MM.1S (cell line): ENCODE data around the gene XRCC4.

Source experiments
- DNase-seq: peaks from one replicate; pipeline ENCODE4 v3.0.0-alpha.2; 2015
- H2AFZ ChIP-seq: fragments of 300-600 bp; sonication (generic); 2 replicates; pipeline ENCODE4 v1.6.0; 2016; ENCODE audit warnings: antibody characterized with exemption, low read length
- H3F3A ChIP-seq: fragments of 300-600 bp; sonication (generic); 2 replicates; pipeline ENCODE4 v1.6.1; 2016; ENCODE audit warnings: mild to moderate bottlenecking, antibody characterized with exemption, low read length, moderate library complexity, mixed read lengths; ENCODE audit not compliant: insufficient read depth
- H3K27ac ChIP-seq: fragments of 300-600 bp; sonication (generic); 2 replicates; pipeline ENCODE4 v1.5.1; 2016; ENCODE audit warnings: mild to moderate bottlenecking, low read length
- H3K27me3 ChIP-seq: fragments of 300-600 bp; sonication (generic); replicated peaks from 2 replicates; pipeline ENCODE4 v1.6.0; 2016; ENCODE audit warnings: low read length; ENCODE audit not compliant: insufficient read depth
- H3K36me3 ChIP-seq: fragments of 300-600 bp; sonication (generic); replicated peaks from 2 replicates; pipeline ENCODE4 v1.6.1; 2016; ENCODE audit warnings: mild to moderate bottlenecking, low read length, mixed read lengths; ENCODE audit not compliant: insufficient read depth
- H3K4me1 ChIP-seq: fragments of 300-600 bp; sonication (generic); 2 replicates; pipeline ENCODE4 v1.6.1; 2016; ENCODE audit warnings: low read length, mixed read lengths
- H3K4me2 ChIP-seq: fragments of 300-600 bp; sonication (generic); 2 replicates; pipeline ENCODE4 v1.6.0; 2016; ENCODE audit warnings: low read depth, low read length
- H3K4me3 ChIP-seq: fragments of 300-600 bp; sonication (generic); 2 replicates; pipeline ENCODE4 v1.5.1; 2016; ENCODE audit warnings: low read length, mixed read lengths
- H3K79me2 ChIP-seq: fragments of 300-600 bp; sonication (generic); 2 replicates; pipeline ENCODE4 v1.6.1; 2016; ENCODE audit warnings: mixed run types, low read length, mixed read lengths
- H3K9ac ChIP-seq: fragments of 300-600 bp; sonication (generic); 2 replicates; pipeline ENCODE4 v1.6.1; 2016; ENCODE audit warnings: low read length, mixed read lengths
- H3K9me2 ChIP-seq: fragments of 300-600 bp; sonication (generic); replicated peaks from 2 replicates; pipeline ENCODE4 v1.6.1; 2016; ENCODE audit warnings: mild to moderate bottlenecking, low read length, mixed read lengths; ENCODE audit not compliant: insufficient read depth
- H3K9me3 ChIP-seq: fragments of 300-600 bp; sonication (generic); replicated peaks from 2 replicates; pipeline ENCODE4 v1.6.1; 2016; ENCODE audit warnings: mild to moderate bottlenecking, low read length, mixed read lengths; ENCODE audit not compliant: insufficient read depth
- H4K20me1 ChIP-seq: fragments of 300-600 bp; sonication (generic); 2 replicates; pipeline ENCODE4 v1.6.1; 2016; ENCODE audit warnings: mild to moderate bottlenecking, low read length, moderate library complexity, mixed read lengths; ENCODE audit not compliant: insufficient read depth
- EZH2 ChIP-seq: fragments of 300-600 bp; sonication (generic); optimal IDR thresholded peaks from 2 replicates; pipeline ENCODE3; 2017; ENCODE audit warnings: low read depth, mild to moderate bottlenecking, antibody characterized with exemption, low read length, mixed read lengths
- EZH2phosphoT487 ChIP-seq: fragments of 300-600 bp; sonication (generic); IDR thresholded peaks from 2 replicates; pipeline ENCODE4 v1.6.1; 2018; ENCODE audit warnings: antibody characterized with exemption, low read length
- TF ChIP-seq, protein P1 (sequence below): fragments of 300-600 bp; sonication (generic); IDR thresholded peaks from 2 replicates; pipeline ENCODE4 v1.5.1; 2016; ENCODE audit warnings: antibody characterized with exemption, low read length, mixed read lengths

XRCC4 gene

DNA sequence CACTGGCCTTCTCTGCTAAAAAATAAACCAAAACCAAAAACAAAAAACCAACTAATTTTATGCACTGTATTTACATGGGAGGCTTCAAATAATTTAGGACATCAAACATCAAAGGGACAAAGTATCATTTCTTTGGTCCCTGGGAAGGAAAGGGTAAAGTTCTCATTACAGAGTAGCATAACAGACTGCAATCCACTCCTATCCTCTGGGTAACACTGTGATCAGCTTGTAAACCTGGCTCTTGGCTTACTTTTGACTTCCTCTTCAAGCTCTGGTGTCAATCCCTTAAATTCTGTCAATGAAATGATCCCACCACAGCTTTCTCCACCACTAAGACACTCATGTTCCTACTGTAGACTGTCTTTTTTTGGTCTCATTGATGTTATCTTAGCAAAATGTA lies 324.4 kb downstream of the XRCC4 start:
- H3K27ac ChIP-seq: no peak overlapping the region
- H3K4me3 ChIP-seq: no peak overlapping the region
- no peak overlapping the region for H2AFZ ChIP-seq
- no peak for DNase-seq
- H3K9me3 ChIP-seq: no peaks in the 10 kb centered on the region
- no peaks in the 10 kb centered on the region for H4K20me1 ChIP-seq
- H3K9me2 ChIP-seq: no peaks in the 10 kb centered on the region
- no peak overlapping the region for H3K4me2 ChIP-seq
- H3K36me3 ChIP-seq: no peaks in the 10 kb centered on the region
- TF ChIP-seq EZH2phosphoT487: no peak
- no peak for TF ChIP-seq EZH2
- TF ChIP-seq, protein P1, sequence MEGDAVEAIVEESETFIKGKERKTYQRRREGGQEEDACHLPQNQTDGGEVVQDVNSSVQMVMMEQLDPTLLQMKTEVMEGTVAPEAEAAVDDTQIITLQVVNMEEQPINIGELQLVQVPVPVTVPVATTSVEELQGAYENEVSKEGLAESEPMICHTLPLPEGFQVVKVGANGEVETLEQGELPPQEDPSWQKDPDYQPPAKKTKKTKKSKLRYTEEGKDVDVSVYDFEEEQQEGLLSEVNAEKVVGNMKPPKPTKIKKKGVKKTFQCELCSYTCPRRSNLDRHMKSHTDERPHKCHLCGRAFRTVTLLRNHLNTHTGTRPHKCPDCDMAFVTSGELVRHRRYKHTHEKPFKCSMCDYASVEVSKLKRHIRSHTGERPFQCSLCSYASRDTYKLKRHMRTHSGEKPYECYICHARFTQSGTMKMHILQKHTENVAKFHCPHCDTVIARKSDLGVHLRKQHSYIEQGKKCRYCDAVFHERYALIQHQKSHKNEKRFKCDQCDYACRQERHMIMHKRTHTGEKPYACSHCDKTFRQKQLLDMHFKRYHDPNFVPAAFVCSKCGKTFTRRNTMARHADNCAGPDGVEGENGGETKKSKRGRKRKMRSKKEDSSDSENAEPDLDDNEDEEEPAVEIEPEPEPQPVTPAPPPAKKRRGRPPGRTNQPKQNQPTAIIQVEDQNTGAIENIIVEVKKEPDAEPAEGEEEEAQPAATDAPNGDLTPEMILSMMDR: no peak
- no peak overlapping the region for H3K9ac ChIP-seq
- no peaks in the 10 kb centered on the region for H3K27me3 ChIP-seq
- no peaks in the 10 kb centered on the region for H3K4me1 ChIP-seq
- no peaks in the 10 kb centered on the region for H3F3A ChIP-seq
- no peaks in the 10 kb centered on the region for H3K79me2 ChIP-seq
